ENCODE data around the gene CNTNAP2. TPM values are rescaled to one million over a fixed set of nuclear protein-coding genes. Genes with fewer than 3 reads are reported as not detected.
A peak's percentile ranks its signal among the peaks of the same experiment; 100 is the strongest.

Gene CNTNAP2
- total RNA-seq, 1 donor = 0.54 TPM

DNA sequence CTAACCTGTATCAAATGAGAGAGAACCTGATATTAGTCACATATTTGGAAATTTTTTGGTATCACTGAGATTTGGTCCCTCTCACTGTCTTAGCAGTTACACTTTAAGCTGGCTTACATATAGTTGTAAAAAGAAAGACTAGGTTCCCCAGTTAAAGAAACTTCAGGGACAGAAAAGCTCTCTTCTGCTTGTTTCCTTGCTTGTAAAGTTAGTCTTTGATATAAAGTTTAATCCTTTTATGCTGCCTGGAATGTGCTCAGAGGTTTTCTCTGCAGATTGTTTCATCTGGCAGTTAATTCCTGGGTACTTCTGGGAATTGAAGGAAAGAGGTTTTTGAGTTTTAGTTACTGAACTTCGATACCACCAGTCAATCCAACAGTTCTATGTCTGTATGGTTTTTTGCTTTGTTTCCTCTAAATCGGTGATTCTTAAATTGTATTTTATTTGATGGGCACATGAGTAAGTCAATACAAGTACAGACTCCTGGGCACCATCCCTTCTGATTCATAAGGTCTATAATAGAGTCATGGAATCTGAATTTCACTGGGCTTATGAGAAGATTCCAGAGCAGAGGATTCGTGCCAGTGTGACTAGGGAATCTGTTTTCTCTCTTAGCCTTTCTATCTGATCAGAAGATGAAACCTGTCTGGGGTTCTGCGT, 1393.1 kb downstream of the CNTNAP2 start:
- DNase-seq (ENCODE audit: low read depth in 2 of 3, low spot score in 2 of 3) = no peak

GRCh38 chr7:147510201-147510542, 1393.6 kb downstream of the CNTNAP2 start:
- DNase-seq (ENCODE audit: low read depth in 2 of 3, low spot score in 2 of 3) = no peak

- no peak for DNase-seq (ENCODE audit: low read depth in 2 of 3, low spot score in 2 of 3)
Observed at GRCh38 chr7:147510923-147511322, 1394.3 kb downstream of the CNTNAP2 start.

DNA sequence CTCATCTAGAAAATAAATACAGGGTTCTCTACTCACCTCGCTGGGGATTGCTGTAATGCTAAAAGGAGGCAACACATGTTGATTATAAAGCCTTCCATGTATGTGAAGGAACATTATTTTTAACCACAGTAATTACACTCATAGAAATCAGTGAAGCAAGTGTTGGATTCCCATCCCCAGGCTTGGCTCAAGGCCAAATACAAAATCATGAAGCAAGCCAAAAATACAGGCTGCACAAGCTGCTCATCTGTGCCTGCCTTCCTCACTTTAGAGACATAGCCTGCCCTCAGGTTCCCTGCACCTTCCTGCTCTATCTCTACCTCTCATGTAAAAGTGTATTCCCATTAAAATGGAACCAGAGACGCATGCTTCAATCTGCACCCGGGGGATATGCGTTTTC, 1396.8 kb downstream of the CNTNAP2 start:
- DNase-seq (ENCODE audit: low read depth in 2 of 3, low spot score in 2 of 3) = no peak

GRCh38 chr7:147516391-147516790, 1399.8 kb downstream of the CNTNAP2 start:
- no peak for DNase-seq (ENCODE audit: low read depth in 2 of 3, low spot score in 2 of 3)

GRCh38 chr7:147519062-147519461, 1402.5 kb downstream of the CNTNAP2 start:
- DNase-seq (ENCODE audit: low read depth in 2 of 3, low spot score in 2 of 3) = no peak

DNA sequence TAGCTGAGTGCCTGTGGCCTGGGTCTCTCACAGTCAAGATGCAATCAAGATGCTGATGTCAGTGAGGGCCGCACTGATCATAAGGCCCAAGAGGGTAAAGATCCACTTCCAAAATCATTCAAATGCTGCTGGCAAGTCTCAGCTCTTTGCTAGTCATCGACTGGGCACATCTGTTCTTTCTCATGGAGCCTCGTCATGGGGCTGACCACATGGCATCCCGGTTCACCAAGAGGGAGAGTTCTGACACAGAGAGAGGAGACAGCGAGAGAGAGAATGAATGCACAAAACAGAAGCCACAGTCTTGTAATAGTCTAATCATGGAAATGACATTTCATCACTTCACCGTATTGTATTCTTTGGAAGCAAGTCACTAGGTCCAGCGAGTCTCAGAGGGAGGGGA, 1406.5 kb downstream of the CNTNAP2 start:
- DNase-seq (ENCODE audit: low read depth in 2 of 3, low spot score in 2 of 3) = no peak

- no peak for DNase-seq (ENCODE audit: low read depth in 2 of 3, low spot score in 2 of 3)
Observed at GRCh38 chr7:147524726-147525250, 1408.2 kb downstream of the CNTNAP2 start.

DNA sequence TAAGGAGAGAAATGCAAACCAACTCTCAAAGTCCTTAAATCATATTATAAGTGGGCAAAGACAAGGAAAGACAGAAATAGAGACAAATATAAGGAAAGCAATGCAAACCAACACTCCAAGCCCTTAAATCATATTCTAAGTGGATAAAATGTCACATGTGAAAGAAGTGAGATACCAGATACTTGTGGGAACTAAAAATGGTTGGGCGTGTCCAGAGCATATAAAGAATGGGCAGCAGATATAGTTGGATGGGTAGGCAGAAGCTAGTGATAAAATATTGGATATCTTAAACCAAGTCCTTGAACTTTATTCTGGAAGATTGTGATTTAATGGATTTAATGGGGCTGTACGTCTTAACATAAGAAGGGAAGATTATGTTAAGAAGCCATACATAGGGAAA, 1408.7 kb downstream of the CNTNAP2 start:
- DNase-seq (ENCODE audit: low read depth in 2 of 3, low spot score in 2 of 3) = no peak

GRCh38 chr7:147535701-147536111, 1419.1 kb downstream of the CNTNAP2 start:
- DNase-seq (ENCODE audit: low read depth in 2 of 3, low spot score in 2 of 3) = no peak

DNA sequence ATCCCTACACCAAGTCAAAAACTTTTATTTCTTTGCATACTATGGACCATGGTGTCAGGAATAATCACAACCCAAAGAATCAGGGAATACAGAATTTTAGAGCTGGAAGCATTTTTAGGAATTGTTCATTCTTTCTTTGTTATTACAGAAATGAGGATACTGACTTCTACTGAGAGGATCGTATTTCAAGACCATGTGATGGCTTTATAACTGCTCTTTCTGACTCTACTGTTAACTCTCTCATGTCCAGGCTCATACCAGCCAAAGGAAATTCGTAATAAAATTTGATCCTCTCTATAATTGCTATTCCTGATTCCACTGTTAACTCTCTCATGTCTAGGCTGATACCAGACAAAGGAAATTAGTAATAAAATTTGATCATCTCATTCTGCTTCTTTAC, 1423.1 kb downstream of the CNTNAP2 start:
- no peak for DNase-seq (ENCODE audit: low read depth in 2 of 3, low spot score in 2 of 3)

DNA sequence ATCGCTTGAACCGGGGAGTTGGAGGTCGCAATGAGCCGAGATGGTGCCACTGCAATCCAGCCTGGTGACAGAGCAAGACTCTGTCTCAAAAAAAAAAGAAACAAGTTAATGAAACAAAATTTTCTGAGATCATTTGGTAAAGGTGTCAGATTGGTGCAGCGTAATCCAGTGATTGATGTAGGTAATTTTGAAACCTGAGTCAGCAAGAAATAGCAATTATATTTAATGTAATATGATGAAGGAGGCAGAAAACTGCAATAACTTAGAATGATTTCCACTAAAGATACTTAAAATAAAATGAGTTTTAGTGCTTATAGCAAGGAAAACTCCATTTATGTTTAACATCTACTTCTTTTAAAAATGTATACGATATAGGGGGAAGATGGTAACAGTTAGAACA, 1424.1 kb downstream of the CNTNAP2 start:
- DNase-seq (ENCODE audit: low read depth in 2 of 3, low spot score in 2 of 3) = no peak

DNA sequence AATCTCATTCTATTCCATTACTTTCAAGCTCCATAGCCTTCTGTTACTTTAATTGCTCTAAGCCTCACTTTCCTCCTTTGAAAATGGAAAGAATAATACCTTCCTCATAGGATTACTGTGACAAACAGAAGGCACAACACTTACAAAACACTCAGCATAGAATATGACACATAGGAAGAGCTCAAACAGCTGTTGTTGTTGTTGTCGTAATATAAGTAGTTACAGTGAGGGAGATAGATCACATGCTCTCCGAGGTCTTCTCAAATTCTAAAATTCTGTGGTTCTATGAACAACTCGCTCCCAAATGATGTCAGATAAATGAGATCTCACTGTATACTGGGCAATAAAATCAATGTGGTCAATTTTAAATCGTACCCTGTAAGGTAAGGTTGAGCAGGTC, 1424.7 kb downstream of the CNTNAP2 start:
- no peak for DNase-seq (ENCODE audit: low read depth in 2 of 3, low spot score in 2 of 3)

- DNase-seq (ENCODE audit: low read depth in 2 of 3, low spot score in 2 of 3) = peak in 2 of 3 donors; percentile 35 to 74
Observed at GRCh38 chr7:147547252-147547897, 1430.8 kb downstream of the CNTNAP2 start.

DNA sequence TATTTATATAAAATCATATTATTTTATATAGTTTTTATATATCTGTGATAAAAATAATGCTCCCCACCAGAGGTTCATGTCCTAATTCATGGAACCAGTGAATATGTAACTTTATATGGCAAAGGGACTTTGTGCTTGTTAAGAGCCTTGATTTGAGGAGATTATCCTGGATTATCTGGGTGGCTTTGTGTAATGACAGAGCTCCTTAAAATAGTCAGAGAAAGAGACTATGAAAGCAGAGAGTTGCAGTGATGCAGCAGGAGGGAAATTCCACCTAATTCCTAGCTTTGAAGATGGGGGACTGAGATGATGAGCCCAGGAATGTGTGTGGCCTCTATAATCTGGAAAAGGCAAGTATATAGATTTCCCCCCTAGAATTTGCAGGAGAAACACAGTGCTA, 1439.7 kb downstream of the CNTNAP2 start:
- DNase-seq (ENCODE audit: low read depth in 2 of 3, low spot score in 2 of 3) = no peak

- DNase-seq (ENCODE audit: low read depth in 2 of 3, low spot score in 2 of 3) = no peak
Observed at GRCh38 chr7:147563669-147564068, 1447.1 kb downstream of the CNTNAP2 start.

DNA sequence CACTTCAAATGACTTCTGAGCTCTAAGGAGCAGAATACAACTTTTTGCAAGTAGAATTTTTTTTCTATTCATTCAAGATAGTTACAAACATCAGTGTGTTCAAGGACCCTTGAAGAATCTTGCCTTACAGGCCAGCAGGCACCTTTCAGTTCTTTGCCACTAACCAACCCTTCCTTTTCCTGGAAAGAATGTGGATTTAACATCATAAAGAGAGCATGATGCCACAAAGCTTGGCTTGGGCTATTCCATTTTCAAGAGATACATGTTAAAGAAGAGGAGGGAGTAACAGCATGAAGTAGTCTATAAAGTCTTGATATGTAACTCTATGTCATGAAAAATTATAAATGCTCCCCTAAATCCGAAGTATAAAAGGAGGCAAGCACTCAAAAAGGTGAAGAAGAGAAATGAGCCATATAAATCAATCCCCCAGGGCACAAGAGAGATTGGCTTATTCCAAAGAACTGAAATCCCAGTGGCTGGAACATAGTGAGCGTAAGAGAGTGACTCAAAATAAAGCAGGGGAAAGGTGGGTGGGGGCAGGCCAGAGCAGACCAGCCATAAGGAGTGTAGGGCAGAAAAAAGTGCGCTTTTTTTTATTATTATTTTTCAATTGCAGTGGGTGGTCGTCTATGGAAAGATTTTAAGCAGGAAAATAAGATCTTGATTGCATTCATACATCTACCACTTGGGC, 1448.3 kb downstream of the CNTNAP2 start:
- DNase-seq (ENCODE audit: low read depth in 2 of 3, low spot score in 2 of 3) = no peak

- DNase-seq (ENCODE audit: low read depth in 2 of 3, low spot score in 2 of 3) = no peak
Observed at GRCh38 chr7:147567043-147567442, 1450.4 kb downstream of the CNTNAP2 start.

DNA sequence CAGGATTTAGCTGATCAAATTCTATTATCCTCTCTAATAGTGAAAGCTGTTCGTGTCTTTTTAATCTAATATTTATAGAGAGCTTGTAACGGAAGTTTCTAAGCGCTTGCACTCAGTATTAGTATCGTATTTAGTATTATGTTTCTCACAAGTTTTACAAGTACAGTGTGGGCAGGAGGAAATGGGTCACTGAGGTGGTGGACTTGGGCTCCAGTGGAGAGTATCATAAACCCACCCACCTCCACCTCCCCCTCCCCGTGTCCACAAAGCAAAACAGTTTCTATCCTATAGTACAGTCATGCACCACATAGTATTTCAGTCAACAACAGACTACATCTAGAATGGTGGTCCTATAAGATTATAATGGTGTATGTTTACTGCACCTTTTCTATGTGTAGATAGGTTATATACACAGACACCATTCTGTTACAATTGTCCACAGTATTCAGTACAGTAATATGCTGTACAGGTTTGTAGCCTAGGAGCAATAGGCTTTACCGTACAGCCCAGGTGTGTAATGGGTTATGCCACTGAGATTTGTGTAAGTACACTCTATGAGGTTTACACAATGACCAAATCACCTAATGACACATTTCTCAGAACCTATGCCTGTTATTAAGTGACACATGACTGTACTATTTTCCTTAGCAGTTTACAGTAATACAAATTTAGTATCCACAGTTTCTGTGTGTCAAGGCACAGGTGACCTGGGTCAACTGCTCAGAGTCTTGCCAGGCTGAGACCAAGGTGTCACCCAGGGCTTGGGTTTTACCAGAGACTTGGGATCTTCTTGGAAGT, 1452.7 kb downstream of the CNTNAP2 start:
- no peak for DNase-seq (ENCODE audit: low read depth in 2 of 3, low spot score in 2 of 3)

- DNase-seq (ENCODE audit: low read depth in 2 of 3, low spot score in 2 of 3) = no peak
Observed at GRCh38 chr7:147570390-147570789, 1453.8 kb downstream of the CNTNAP2 start.

Measured in hematopoietic multipotent progenitor cell (in vitro differentiated cells).